Smooth muscle cell (in vitro differentiated cells): ENCODE measurements around the gene C3orf20. TPM values are rescaled to one million over a fixed set of nuclear protein-coding genes. Genes with fewer than 3 reads are reported as not detected.

ENCODE experiments used
- DNase-seq: peaks from one replicate; lab custom pipeline; 2025; ENCODE audit not compliant: unreplicated experiment; lab: John Stamatoyannopoulos, UW
- H2AFZ ChIP-seq: fragments of 200-600 bp; sonication (generic); 2 replicates; pipeline ENCODE4 v1.6.0; 2016; ENCODE audit warnings: antibody characterized with exemption, low read depth, mild to moderate bottlenecking
- H3F3A ChIP-seq: fragments of 200-600 bp; sonication (generic); 2 replicates; pipeline ENCODE4 v1.6.0; 2017; ENCODE audit warnings: antibody characterized with exemption, low read depth
- H3K27ac ChIP-seq: fragments of 200-600 bp; sonication (generic); 2 replicates; pipeline ENCODE4 v1.5.1; 2016; ENCODE audit warnings: low read depth, mild to moderate bottlenecking
- H3K27me3 ChIP-seq: fragments of 200-600 bp; sonication (generic); 2 replicates; pipeline ENCODE4 v1.6.1; 2016; ENCODE audit warnings: low read depth, mild to moderate bottlenecking
- H3K36me3 ChIP-seq: fragments of 200-600 bp; sonication (generic); 2 replicates; pipeline ENCODE4 v1.5.1; 2016; ENCODE audit warnings: low read depth
- H3K4me1 ChIP-seq: fragments of 200-600 bp; sonication (generic); 2 replicates; pipeline ENCODE4 v1.5.1; 2016; ENCODE audit warnings: low read depth
- H3K4me2 ChIP-seq: fragments of 200-600 bp; sonication (generic); 2 replicates; pipeline ENCODE4 v1.6.0; 2016; ENCODE audit warnings: mild to moderate bottlenecking
- H3K4me3 ChIP-seq: fragments of 200-600 bp; sonication (generic); 2 replicates; pipeline ENCODE4 v1.5.1; 2016; ENCODE audit warnings: mild to moderate bottlenecking
- H3K79me2 ChIP-seq: fragments of 200-600 bp; sonication (generic); 2 replicates; pipeline ENCODE4 v1.6.0; 2016; ENCODE audit warnings: low read depth, mild to moderate bottlenecking
- H3K9ac ChIP-seq: fragments of 200-600 bp; sonication (generic); 2 replicates; pipeline ENCODE4 v1.6.0; 2016; ENCODE audit warnings: low read depth
- H3K9me3 ChIP-seq: fragments of 200-600 bp; sonication (generic); replicated peaks from 2 replicates; pipeline ENCODE4 v1.5.1; 2016; ENCODE audit warnings: low read depth
- H4K20me1 ChIP-seq: fragments of 200-600 bp; sonication (generic); 2 replicates; pipeline ENCODE4 v1.6.0; 2016; ENCODE audit warnings: low read depth
- WGBS: methylation state at CpG from one replicate; pipeline ENCODE4 v1.1.7; 2016; ENCODE audit warnings: low lambda C conversion rate; 5-methylcytosine and 5-hydroxymethylcytosine counted together
- polyA plus RNA-seq: library from polyadenylated mRNA; unstranded; fragments of >200 nt; fragmentation: Nextera tagmentation; extraction: Ambion mirVana; gene quantifications from 2 replicates; pipeline ENCODE4 v1.2.1, GENCODE V29; 2016
- total RNA-seq: library from RNA; depleted of rRNA; stranded (reverse); fragments of >200 nt; gene quantifications from 2 replicates; pipeline ENCODE4 v1.2.3, GENCODE V29; 2014
- TF ChIP-seq, protein P1 (sequence below): fragments of 200-600 bp; sonication (generic); IDR thresholded peaks from 2 replicates; pipeline ENCODE4 v1.5.1; 2017; ENCODE audit warnings: borderline replicate concordance, mild to moderate bottlenecking, antibody characterized with exemption; ENCODE audit not compliant: insufficient read depth, poor library complexity, severe bottlenecking

C3orf20 gene
- total and polyA plus RNA-seq, 2 experiments from 2014 or later, result not detected

DNA sequence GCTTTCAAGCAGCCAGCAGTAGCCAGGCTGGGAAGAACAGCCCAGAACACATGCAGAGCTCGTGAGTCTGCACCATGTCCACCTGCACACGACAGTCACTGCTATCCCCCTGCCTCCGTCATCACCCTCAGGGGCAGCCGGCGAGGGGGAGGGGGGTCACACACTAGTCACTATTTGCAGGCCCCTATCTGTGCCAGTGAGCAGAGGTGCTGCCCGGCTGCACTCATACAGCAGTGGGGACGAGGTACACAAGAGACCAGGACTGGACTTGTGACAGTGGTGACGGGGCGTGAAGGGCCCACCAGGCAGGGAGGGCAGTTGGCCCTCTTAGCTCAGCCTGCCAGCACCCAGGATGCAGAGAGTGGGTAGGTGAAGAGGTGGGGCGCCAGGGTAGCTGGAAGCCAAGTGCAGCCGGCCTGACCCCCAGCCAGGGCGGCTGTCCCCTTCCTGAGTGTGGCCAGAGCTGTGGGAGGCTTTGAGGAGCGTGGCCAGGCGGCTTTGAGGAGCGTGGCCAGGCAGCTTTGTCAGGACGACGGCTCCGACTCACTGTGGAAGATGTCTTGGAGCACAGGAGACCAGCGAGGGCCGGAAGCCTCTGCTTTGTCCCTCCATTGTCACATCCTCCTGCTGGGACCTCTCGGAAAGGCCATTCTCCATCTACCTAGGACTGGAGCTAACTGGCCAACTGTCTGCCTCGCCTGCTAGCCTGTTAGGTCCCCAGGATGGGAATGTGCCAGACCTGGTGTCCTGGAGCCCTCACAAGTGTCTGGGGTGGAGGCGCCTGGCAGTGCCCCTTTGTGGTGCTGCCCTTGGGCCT, 91.7 kb downstream of the C3orf20 start:
- no peaks in the 10 kb centered on the region for H3K36me3 ChIP-seq
- no peak for DNase-seq

DNA sequence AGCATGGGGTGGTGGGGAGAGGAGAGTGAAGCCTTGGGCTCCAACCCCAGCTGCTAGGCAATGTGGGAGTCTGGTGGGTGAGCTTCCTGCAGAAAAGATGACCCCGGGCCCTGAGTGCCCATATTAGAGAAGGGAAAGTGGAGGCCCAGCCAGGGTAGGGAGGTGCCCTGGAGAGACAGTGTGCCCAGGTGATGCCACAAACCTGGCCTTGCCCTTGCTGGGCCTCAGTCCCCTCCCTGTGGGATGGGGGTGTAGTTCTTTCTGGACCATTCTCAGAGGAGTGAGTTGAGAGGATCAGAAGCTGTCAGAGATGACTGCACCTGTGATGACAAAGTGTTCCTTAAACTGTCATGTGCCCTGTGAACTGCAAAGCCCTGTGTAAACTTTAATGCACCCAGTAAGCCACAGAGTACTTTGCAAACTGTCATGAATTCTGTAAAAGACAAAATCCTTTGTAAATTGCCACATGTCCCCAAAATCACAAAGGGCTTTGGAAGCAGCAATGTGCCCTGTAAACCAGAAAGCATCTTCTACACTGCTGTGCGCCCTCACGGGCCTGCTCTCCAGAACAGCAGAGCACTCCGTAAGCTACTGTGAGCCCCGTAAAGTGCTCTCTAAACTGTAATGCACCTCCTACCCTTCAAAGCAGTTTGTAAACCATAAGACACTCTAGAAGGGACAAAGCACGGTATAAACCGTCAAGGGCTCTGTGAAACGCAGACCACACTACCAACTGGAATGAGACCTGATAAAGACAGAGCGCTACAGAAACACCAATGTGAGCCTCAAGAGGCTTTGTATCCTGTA, 92.5 kb downstream of the C3orf20 start:
- H3K79me2 ChIP-seq, result no peaks in the 10 kb centered on the region
- H3K27ac ChIP-seq, result no peak overlapping the region
- H3K27me3 ChIP-seq, result no peaks in the 10 kb centered on the region
- H4K20me1 ChIP-seq, result no peaks in the 10 kb centered on the region
- no peaks in the 10 kb centered on the region for H3F3A ChIP-seq
- WGBS, result 75% methylated on average over 9 of the region's 9 CpGs
- H3K9me3 ChIP-seq, result no peaks in the 10 kb centered on the region
- no peaks in the 10 kb centered on the region for H3K4me1 ChIP-seq
- H3K4me3 ChIP-seq, result no peak overlapping the region
- H3K9ac ChIP-seq, result no peak overlapping the region
- H2AFZ ChIP-seq, result no peak overlapping the region
- no peaks in the 10 kb centered on the region for H3K36me3 ChIP-seq
- DNase-seq, result no peak
- no peak overlapping the region for H3K4me2 ChIP-seq
- TF ChIP-seq, protein P1, sequence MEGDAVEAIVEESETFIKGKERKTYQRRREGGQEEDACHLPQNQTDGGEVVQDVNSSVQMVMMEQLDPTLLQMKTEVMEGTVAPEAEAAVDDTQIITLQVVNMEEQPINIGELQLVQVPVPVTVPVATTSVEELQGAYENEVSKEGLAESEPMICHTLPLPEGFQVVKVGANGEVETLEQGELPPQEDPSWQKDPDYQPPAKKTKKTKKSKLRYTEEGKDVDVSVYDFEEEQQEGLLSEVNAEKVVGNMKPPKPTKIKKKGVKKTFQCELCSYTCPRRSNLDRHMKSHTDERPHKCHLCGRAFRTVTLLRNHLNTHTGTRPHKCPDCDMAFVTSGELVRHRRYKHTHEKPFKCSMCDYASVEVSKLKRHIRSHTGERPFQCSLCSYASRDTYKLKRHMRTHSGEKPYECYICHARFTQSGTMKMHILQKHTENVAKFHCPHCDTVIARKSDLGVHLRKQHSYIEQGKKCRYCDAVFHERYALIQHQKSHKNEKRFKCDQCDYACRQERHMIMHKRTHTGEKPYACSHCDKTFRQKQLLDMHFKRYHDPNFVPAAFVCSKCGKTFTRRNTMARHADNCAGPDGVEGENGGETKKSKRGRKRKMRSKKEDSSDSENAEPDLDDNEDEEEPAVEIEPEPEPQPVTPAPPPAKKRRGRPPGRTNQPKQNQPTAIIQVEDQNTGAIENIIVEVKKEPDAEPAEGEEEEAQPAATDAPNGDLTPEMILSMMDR, result no peak

More for the DNA sequence above, 91.7 kb downstream of the C3orf20 start:
- 87% methylated on average over 21 of the region's 23 CpGs for WGBS
- Histone ChIP-seq H3K4me1 (no peaks in the 10 kb centered on the region), H4K20me1 (no peaks in the 10 kb centered on the region), H3K4me2 (no peak overlapping the region), H3F3A (no peaks in the 10 kb centered on the region), H3K27ac (no peak overlapping the region), H3K27me3 (no peaks in the 10 kb centered on the region), H3K79me2 (no peaks in the 10 kb centered on the region), H2AFZ (no peak overlapping the region), H3K9ac (no peak overlapping the region), H3K9me3 (no peaks in the 10 kb centered on the region), H3K4me3 (no peak overlapping the region)
- TF ChIP-seq, protein P1, result no peak

DNA sequence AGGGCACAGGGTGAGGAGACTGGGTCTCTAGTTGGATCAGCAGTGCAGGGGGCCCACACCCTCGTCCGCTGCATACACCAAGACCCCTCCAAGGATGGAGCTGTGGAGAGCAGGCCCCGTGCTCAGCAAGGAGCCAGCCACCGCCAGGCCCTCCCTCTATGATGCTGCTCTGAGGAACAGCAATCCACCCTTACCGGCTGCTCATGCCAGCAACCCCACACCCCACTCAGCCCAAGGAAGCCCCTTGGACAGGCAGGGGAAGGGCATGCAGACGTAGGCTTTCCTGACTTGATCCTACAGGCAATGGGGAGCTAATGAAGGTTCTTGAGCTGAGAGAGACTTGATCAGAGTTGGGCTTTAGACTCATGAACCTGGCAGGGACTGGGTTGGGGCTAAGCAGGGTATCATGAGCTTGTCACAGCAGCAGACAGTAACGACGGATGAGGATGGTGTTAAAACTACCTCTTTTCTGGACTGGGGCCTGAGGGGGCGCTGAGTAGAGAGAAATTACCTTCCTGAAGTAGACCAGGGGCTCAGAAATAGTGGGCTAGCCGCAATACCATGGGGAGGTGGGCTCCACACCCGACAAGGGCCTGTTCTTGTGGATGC, 93.3 kb downstream of the C3orf20 start:
- H3K27ac ChIP-seq, result no peak overlapping the region
- no peak overlapping the region for H2AFZ ChIP-seq
- no peaks in the 10 kb centered on the region for H3K4me1 ChIP-seq
- H3K9me3 ChIP-seq, result no peaks in the 10 kb centered on the region
- no peak overlapping the region for H3K4me2 ChIP-seq
- no peak overlapping the region for H3K9ac ChIP-seq
- no peaks in the 10 kb centered on the region for H3F3A ChIP-seq
- no peak for DNase-seq
- TF ChIP-seq, protein P1, result no peak
- H4K20me1 ChIP-seq, result no peaks in the 10 kb centered on the region
- no peaks in the 10 kb centered on the region for H3K27me3 ChIP-seq
- no peaks in the 10 kb centered on the region for H3K36me3 ChIP-seq
- H3K79me2 ChIP-seq, result no peaks in the 10 kb centered on the region
- H3K4me3 ChIP-seq, result no peak overlapping the region
- WGBS, result 95% methylated on average over 11 of the region's 11 CpGs
